Transverse colon (tissue), 4 donors: ENCODE measurements around the gene VIM. TPM values are rescaled to one million over a fixed set of nuclear protein-coding genes. Genes with fewer than 3 reads are reported as not detected.
A peak's percentile ranks its signal among the peaks of the same experiment; 100 is the strongest.

Source experiments
- DNase-seq: peaks from one replicate; pipeline ENCODE4 v3.0.0-alpha.2; 2019
- H3K27ac ChIP-seq, 4 donors: fragments of 200-600 bp; sonication (generic); 2 replicates each; pipeline ENCODE4 v1.5.1; 2016 to 2018; ENCODE audit warnings: inconsistent platforms in 4 of 4
- H3K27me3 ChIP-seq: fragments of 200-600 bp; sonication (generic); 2 replicates; pipeline ENCODE4 v1.5.1; 2017; ENCODE audit warnings: inconsistent platforms
- H3K36me3 ChIP-seq, 4 donors: fragments of 200-600 bp; sonication (generic); 2 replicates each; pipeline ENCODE4 v1.5.1; 2017 to 2019; ENCODE audit warnings: inconsistent platforms in 4 of 4
- H3K4me1 ChIP-seq, 4 donors: fragments of 200-600 bp; sonication (generic); 2 replicates each; pipeline ENCODE4 v1.5.1; 2017 to 2020; ENCODE audit warnings: inconsistent platforms in 4 of 4
- H3K4me3 ChIP-seq, 4 donors: fragments of 200-600 bp; sonication (generic); 1 replicate in 1 of 4; 2 replicates in 3 of 4; pipeline versions ENCODE4 v1.5.1 to v1.6.1; 2017 to 2019; ENCODE audit warnings: inconsistent platforms in 4 of 4
- H3K9me3 ChIP-seq, 2 donors: fragments of 200-600 bp; sonication (generic); 2 replicates each; pipeline ENCODE4 v1.5.1; 2017 to 2019; ENCODE audit warnings: inconsistent platforms in 2 of 2
- CTCF ChIP-seq, 5 experiments: fragments of 200-600 bp in 3 of 5; fragments of 450-650 bp in 2 of 5; sonication (generic) in 3 of 5; IDR thresholded peaks; 1 replicate in 2 of 5; 2 replicates in 3 of 5; pipeline ENCODE4 v1.5.1; 2016 to 2017; ENCODE audit warnings: antibody characterized with exemption in 5 of 5, inconsistent platforms in 3 of 5, mild to moderate bottlenecking in 2 of 5, moderate library complexity in 1 of 5
- EP300 ChIP-seq: sonication (generic); formaldehyde crosslinking; IDR thresholded peaks from one replicate; pipeline ENCODE4 v1.6.1; 2017; ENCODE audit warnings: antibody characterized with exemption, low read depth
- POLR2A ChIP-seq: fragments of 450-650 bp; IDR thresholded peaks from one replicate; pipeline ENCODE4 v1.6.1; 2016; ENCODE audit warnings: antibody characterized with exemption, mild to moderate bottlenecking, moderate library complexity
- POLR2AphosphoS5 ChIP-seq, 3 donors: sonication (generic); formaldehyde crosslinking; IDR thresholded peaks; one replicate each; pipeline ENCODE4 v1.6.1; 2016; ENCODE audit warnings: antibody characterized with exemption in 3 of 3
- WGBS, 2 donors: methylation state at CpG; one replicate each; pipeline ENCODE4 v1.1.5; 2018; ENCODE audit warnings: low coverage in 1 of 2; 5-methylcytosine and 5-hydroxymethylcytosine counted together
- in situ Hi-C, 4 donors: fragments of 200-750 bp; cut with MboI; loops; one replicate each; pipeline versions ENCODE4 v1.15.0 to v1.15.1; 2017; ENCODE audit warnings: low sequenced_read_pairs in 3 of 4, low pct_ligation_motif_present in 1 of 4, low pct_unique_long_range_greater_than_20kb in 1 of 4
- intact Hi-C: fragments of 100-400 bp; cut with DNase I; formaldehyde crosslinking; loops from one replicate; pipeline ENCODE4 v1.15.1; 2023; ENCODE audit warnings: low total_unique reads
- total RNA-seq, 4 donors: library from RNA; depleted of rRNA; stranded (reverse); fragments of >200 nt; gene quantifications; one replicate each; pipeline ENCODE4 v1.1.0, GENCODE V29; 2016

Gene VIM
- total RNA-seq, 4 donors from 2014 or later: 345 to 1,157 (median 686) TPM

- no peak for DNase-seq
- no peaks in the 10 kb centered on the region for H3K9me3 ChIP-seq
- no peak overlapping the region for H3K4me3 ChIP-seq
- intact Hi-C loops (no loop called here), in situ Hi-C loops (no loop called here)
- H3K27ac ChIP-seq: no peak overlapping the region
- TF ChIP-seq CTCF (IDR thresholded peaks at IDR 0.05) (no peak), POLR2A (no peak), EP300 (no peak), POLR2AphosphoS5 (IDR thresholded peaks at IDR 0.05) (no peak)
- H3K36me3 ChIP-seq: peaks cover 0 to 53% (median 15%) of the 10 kb centered on the region in 4 donors
- peaks cover 2 to 45% (median 26%) of the 10 kb centered on the region in 4 donors for H3K4me1 ChIP-seq
- WGBS, 2 donors: 75 to 77% methylated on average over 5 of the region's 5 CpGs
- H3K27me3 ChIP-seq: no peaks in the 10 kb centered on the region
These were observed 9.1 kb downstream of the VIM start for GRCh38 chr10:17237149-17237527.

- TF ChIP-seq CTCF (IDR thresholded peaks at IDR 0.05) (no peak), POLR2A (peak; percentile 8), POLR2AphosphoS5 (IDR thresholded peaks at IDR 0.05) (peak in 1 of 3 donors; percentile 5)
- in situ Hi-C loops: no loop called here
- WGBS, 2 donors: 63 to 73% methylated on average over 4 of the region's 4 CpGs
These were observed 9.9 kb downstream of the VIM start for GRCh38 chr10:17237915-17238444.

GRCh38 chr10:17238445-17239291 lies 10.6 kb downstream of the VIM start:
- 46 to 59% methylated on average over 7 to 12 of the region's 12 CpGs for WGBS, 2 donors
- H3K27ac ChIP-seq: peak overlapping the region; percentile 9 to 49 (median 18)
- in situ Hi-C loops: no loop called here

More at GRCh38 chr10:17237915-17238444, 9.9 kb downstream of the VIM start:
- Histone ChIP-seq H3K36me3 (peaks cover 0 to 46% (median 15%) of the 10 kb centered on the region in 4 donors), H3K9me3 (no peaks in the 10 kb centered on the region), H3K4me3 (no peak overlapping the region), H3K4me1 (peaks cover 0 to 37% (median 17%) of the 10 kb centered on the region in 4 donors), H3K27ac (peak overlapping the region in 3 of 4 donors; percentile 13 to 49 (median 24)), H3K27me3 (no peaks in the 10 kb centered on the region)
- intact Hi-C loops: no loop called here
- no peak for DNase-seq

More at GRCh38 chr10:17238445-17239291, 10.6 kb downstream of the VIM start:
- Histone ChIP-seq H3K4me1 (peaks cover 0 to 30% (median 11%) of the 10 kb centered on the region in 4 donors), H3K27me3 (no peaks in the 10 kb centered on the region), H3K36me3 (peaks cover 0 to 44% (median 12%) of the 10 kb centered on the region in 4 donors), H3K4me3 (no peak overlapping the region), H3K9me3 (no peaks in the 10 kb centered on the region)
- DNase-seq: no peak
- intact Hi-C loops: no loop called here
- TF ChIP-seq POLR2AphosphoS5 (IDR thresholded peaks at IDR 0.05) (no peak), CTCF (IDR thresholded peaks at IDR 0.05) (no peak), EP300 (no peak), POLR2A (no peak)
